ENCODE data around the gene SUPT5H. TPM values are rescaled to one million over a fixed set of nuclear protein-coding genes. Genes with fewer than 3 reads are reported as not detected.

The SUPT5H gene
- total and polyA plus RNA-seq, 2 of the 4 experiments (the other 2 are of a cell fraction) = 75.3 to 116 TPM

Small RNA genes lying within 50 kb of the gene (microRNA-seq; reads per million reads assigned to microRNA genes)
- gene MIR4530 (ENCODE audit: insufficient read depth in 1 of 2, insufficient read length in 1 of 2, unreplicated experiment in 1 of 2) = 0 reads per million in 2 experiments

Small RNA genes lying within 50 kb of the gene (small RNA-seq; reads per million reads assigned to genes)
- 0 reads per million in 5 experiments for gene MIR4530

Other genes with a start within 250 kb of the SUPT5H start
- not detected in 2 replicates for gene NCCRP1, start 248.6 kb upstream of the SUPT5H start, total RNA-seq (2012; rRNA removed)
- not detected in 2 replicates for gene NCCRP1, start 248.6 kb upstream of the SUPT5H start, polyA plus RNA-seq (2012; rRNA removed)
- gene SYCN, start 241.3 kb upstream of the SUPT5H start, total RNA-seq (2012; rRNA removed) = not detected in 2 replicates
- not detected in 2 replicates for gene SYCN, start 241.3 kb upstream of the SUPT5H start, polyA plus RNA-seq (2012; rRNA removed)
- not detected in 2 replicates for gene IFNL3, start 200.6 kb upstream of the SUPT5H start, total RNA-seq (2012; rRNA removed)
- gene IFNL3, start 200.6 kb upstream of the SUPT5H start, polyA plus RNA-seq (2012; rRNA removed) = not detected in 2 replicates
- gene IFNL4, start 196.7 kb upstream of the SUPT5H start, total RNA-seq (2012; rRNA removed) = not detected in 2 replicates
- not detected in 2 replicates for gene IFNL4, start 196.7 kb upstream of the SUPT5H start, polyA plus RNA-seq (2012; rRNA removed)
- gene IFNL2, start 177.2 kb upstream of the SUPT5H start, total RNA-seq (2012; rRNA removed) = not detected in 2 replicates
- gene IFNL2, start 177.2 kb upstream of the SUPT5H start, polyA plus RNA-seq (2012; rRNA removed) = not detected in 2 replicates
- not detected in 2 replicates for gene IFNL1, start 149.2 kb upstream of the SUPT5H start, total RNA-seq (2012; rRNA removed)
- gene IFNL1, start 149.2 kb upstream of the SUPT5H start, polyA plus RNA-seq (2012; rRNA removed) = not detected in 2 replicates
- under 0.01 TPM in 2 replicates for gene LRFN1, start 124.7 kb upstream of the SUPT5H start, total RNA-seq (2012; rRNA removed)
- 0.47 and 0.48 TPM in 2 replicates for gene LRFN1, start 124.7 kb upstream of the SUPT5H start, polyA plus RNA-seq (2012; rRNA removed)
- gene GMFG, start 109.5 kb upstream of the SUPT5H start, total RNA-seq (2012; rRNA removed) = 0.28 TPM in 1 of 2 replicates, not detected in the other
- 0.33 and 0.55 TPM in 2 replicates for gene GMFG, start 109.5 kb upstream of the SUPT5H start, polyA plus RNA-seq (2012; rRNA removed)
- 18.3 and 19.2 TPM in 2 replicates for gene SAMD4B, start 103.2 kb upstream of the SUPT5H start, total RNA-seq (2012; rRNA removed)
- 97.2 and 119 TPM in 2 replicates for gene SAMD4B, start 103.2 kb upstream of the SUPT5H start, polyA plus RNA-seq (2012; rRNA removed)
- gene PAF1, start 54.5 kb upstream of the SUPT5H start, total RNA-seq (2012; rRNA removed) = 45.7 and 57.8 TPM in 2 replicates
- 54.3 and 61.6 TPM in 2 replicates for gene PAF1, start 54.5 kb upstream of the SUPT5H start, polyA plus RNA-seq (2012; rRNA removed)
- gene MED29, start 54.2 kb upstream of the SUPT5H start, total RNA-seq (2012; rRNA removed) = 15.6 and 17.6 TPM in 2 replicates
- gene MED29, start 54.2 kb upstream of the SUPT5H start, polyA plus RNA-seq (2012; rRNA removed) = 26.9 and 28.8 TPM in 2 replicates
- 1.4 and 3.1 TPM in 2 replicates for gene ZFP36, start 38.7 kb upstream of the SUPT5H start, total RNA-seq (2012; rRNA removed)
- gene ZFP36, start 38.7 kb upstream of the SUPT5H start, polyA plus RNA-seq (2012; rRNA removed) = 45.0 and 50.5 TPM in 2 replicates
- 6.5 and 7.8 TPM in 2 replicates for gene PLEKHG2, start 32.9 kb upstream of the SUPT5H start, total RNA-seq (2012; rRNA removed)
- gene PLEKHG2, start 32.9 kb upstream of the SUPT5H start, polyA plus RNA-seq (2012; rRNA removed) = 28.3 and 33.2 TPM in 2 replicates
- gene RPS16, start 9.6 kb upstream of the SUPT5H start, total RNA-seq (2012; rRNA removed) = 320 and 410 TPM in 2 replicates
- gene RPS16, start 9.6 kb upstream of the SUPT5H start, polyA plus RNA-seq (2012; rRNA removed) = 3,500 and 3,524 TPM in 2 replicates
- gene TIMM50, start 35.3 kb downstream of the SUPT5H start, total RNA-seq (2012; rRNA removed) = 52.0 and 53.3 TPM in 2 replicates
- 76.8 and 89.9 TPM in 2 replicates for gene TIMM50, start 35.3 kb downstream of the SUPT5H start, polyA plus RNA-seq (2012; rRNA removed)
- gene DLL3, start 53.4 kb downstream of the SUPT5H start, total RNA-seq (2012; rRNA removed) = 0.28 and 0.36 TPM in 2 replicates
- 1.3 and 1.9 TPM in 2 replicates for gene DLL3, start 53.4 kb downstream of the SUPT5H start, polyA plus RNA-seq (2012; rRNA removed)
- not detected in 2 replicates for gene SELENOV, start 69.6 kb downstream of the SUPT5H start, total RNA-seq (2012; rRNA removed)
- not detected in 2 replicates for gene SELENOV, start 69.6 kb downstream of the SUPT5H start, polyA plus RNA-seq (2012; rRNA removed)
- gene EID2B, start 87.3 kb downstream of the SUPT5H start, total RNA-seq (2012; rRNA removed) = 2.7 and 4.2 TPM in 2 replicates
- gene EID2B, start 87.3 kb downstream of the SUPT5H start, polyA plus RNA-seq (2012; rRNA removed) = 2.3 and 2.5 TPM in 2 replicates
- 5.7 and 6.9 TPM in 2 replicates for gene EID2, start 94.6 kb downstream of the SUPT5H start, total RNA-seq (2012; rRNA removed)
- 9.8 and 10.4 TPM in 2 replicates for gene EID2, start 94.6 kb downstream of the SUPT5H start, polyA plus RNA-seq (2012; rRNA removed)
- not detected in 2 replicates for gene LGALS13, start 156.9 kb downstream of the SUPT5H start, total RNA-seq (2012; rRNA removed)
- gene LGALS13, start 156.9 kb downstream of the SUPT5H start, polyA plus RNA-seq (2012; rRNA removed) = not detected in 2 replicates
- gene LGALS16, start 210.3 kb downstream of the SUPT5H start, total RNA-seq (2012; rRNA removed) = not detected in 2 replicates
- gene LGALS16, start 210.3 kb downstream of the SUPT5H start, polyA plus RNA-seq (2012; rRNA removed) = not detected in 2 replicates